OCI-M2 (cell line): ENCODE data around the gene PGGT1B.
"Not testable (repeated sequence)": the region's sequence is repeated elsewhere in the genome, so short reads cannot be mapped to it uniquely, and the experiment has no call there.

Experiments used
- DNase-seq: peaks from one replicate; lab custom pipeline; 2025; ENCODE audit not compliant: unreplicated experiment; lab: John Stamatoyannopoulos, UW

PGGT1B gene

DNA sequence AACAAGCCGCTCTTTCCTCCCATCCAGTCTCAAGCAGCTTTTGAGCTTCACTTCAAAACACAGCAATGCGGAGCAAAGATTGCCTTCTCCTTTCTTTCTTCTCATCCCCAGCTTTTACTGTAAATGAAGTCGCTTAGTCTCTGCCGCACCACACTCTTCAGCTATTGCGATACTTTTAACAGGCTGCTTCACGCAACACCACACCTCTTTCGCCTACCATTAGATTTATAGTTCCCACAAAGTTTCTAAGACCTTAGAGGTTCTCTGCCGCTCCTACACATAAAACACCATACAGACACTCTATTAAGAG lies 711 bp downstream of the PGGT1B start:
- DNase-seq: no peak

DNA sequence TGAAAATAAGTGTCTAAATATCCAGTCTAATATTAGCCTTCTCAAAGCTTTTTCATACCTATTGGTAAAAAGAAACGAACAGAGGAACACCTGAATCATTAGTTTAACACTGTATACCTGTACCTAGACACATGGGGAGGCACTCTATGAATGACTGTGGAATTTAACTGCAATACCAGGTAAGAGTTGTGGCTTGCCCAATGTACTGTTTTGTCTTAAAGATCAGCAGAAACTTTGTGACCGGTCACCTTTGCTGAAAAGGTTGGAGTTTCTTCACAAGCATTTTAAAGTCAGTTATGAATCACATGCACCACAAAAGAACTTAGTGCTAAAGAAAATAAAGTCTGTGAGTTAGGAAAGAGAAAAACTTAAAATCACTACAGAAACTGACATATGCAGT lies 2.4 kb downstream of the PGGT1B start:
- no peak for DNase-seq

DNA sequence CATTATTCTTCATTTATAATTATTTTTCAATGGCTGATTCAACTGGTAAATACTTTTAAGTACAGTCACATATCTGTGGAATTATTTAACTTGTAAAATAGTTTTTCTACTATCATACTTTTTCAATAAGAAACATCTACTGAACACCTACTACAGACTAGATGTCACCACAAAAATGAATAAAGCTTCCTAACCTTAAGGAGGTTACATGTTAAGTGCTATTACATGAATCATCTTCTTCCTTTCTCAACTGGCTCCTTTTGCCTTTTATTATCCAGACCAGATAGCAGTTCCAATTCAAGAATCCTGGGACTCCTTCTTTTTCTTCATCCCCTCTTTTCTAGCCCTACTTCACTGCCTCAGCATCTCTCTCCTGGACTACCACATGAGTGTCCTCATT lies 4.7 kb downstream of the PGGT1B start:
- no peak for DNase-seq

DNA sequence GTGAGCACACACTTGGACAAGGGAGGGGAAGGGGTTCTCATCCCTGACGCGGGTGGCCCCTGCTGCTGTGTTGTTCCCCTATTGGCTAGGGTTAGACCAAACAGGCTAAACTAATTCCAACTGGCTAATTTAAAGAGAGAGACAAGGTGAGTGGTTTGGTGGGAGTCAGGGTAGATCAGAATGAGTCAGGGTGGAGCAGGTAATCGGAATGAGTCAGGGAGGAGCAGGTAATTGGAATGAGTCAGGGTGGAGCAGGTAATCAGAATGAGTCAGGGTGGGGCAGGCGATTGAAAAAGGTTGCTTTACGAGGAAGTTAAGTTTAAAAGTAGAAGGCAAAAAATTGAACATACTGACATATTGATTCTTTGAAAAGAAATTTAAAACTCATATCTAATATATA lies 13.3 kb downstream of the PGGT1B start:
- DNase-seq: not testable (repeated sequence)

DNA sequence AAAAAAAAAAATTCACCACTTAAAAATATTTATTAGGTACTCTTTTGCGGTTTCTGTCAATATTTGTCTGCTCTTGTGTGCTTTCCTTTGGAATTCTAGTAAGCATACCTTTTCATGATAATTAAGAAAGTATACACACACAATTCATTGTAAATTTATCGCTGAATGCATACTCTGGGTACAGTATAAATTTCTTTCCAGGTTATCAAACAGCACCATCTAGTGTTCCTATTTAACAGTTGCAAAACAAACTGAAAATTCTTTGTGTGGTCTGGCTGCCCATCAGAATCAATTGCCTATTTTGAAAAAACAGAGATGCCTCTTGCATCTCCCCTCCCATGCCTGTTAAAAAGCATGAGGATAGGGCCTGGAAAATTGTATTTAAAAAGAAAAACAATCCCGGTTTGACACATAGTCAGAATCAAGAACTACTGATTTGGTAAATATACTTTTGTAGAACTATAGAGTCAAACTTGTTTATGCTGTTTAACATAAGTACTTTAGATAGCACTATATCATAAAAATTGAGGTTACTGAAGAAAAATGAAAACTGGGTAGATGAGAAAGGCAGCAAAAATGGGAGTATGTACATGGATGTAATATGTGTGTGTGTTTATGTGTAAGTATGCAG lies 16.2 kb downstream of the PGGT1B start:
- no peak for DNase-seq

DNA sequence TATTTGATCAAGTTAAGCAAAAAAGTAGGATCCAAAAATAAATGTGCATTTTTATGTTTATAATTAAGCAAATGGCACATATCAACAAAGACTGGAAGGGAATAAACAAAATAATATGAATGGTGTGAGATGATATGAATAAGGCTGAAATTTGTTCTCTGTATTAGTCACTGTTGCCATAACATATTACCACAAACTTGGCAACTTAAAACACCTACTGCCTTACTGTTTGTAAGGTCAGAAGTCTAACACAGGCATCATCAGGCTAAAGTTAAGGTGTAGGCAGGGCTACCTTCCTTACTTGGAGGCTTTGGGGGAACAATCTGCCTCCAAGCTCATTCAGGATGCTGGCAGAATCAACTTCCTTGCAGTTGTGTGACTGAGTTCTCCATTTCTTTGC lies 19.3 kb downstream of the PGGT1B start:
- no peak for DNase-seq

DNA sequence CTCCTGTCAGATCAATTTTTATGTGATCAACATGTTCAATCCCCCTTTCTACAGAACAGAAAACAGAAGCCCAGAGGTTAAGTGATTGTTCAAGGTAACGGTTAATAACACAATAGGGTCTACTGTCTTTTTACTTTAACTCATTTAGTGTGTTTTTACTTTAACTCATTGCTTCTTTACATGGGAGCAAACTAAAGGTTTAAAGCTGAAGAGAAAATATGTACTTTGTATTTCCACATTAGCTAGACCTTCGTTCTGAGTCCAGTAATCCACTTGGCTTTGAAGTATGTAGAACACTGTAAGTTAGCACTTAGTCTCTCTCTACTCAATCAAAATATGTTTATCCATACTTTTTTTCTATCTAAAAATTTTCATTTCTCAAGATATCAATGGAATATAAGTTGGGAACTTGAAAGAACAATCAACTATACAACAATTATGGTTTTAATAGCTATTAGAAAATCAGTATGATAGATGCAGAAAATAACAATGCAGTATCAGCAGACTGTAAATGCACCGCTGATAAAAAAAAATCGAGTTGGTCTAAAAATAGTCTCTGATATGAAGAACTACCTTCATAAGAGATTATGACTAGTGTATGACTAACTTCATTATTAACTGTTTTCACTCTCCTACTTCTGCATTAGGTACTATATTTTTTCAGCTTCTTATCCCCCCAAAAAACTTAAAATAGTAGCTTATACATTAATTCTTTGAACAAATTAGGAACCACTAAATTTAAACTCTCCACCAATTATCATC lies 20.6 kb downstream of the PGGT1B start:
- no peak for DNase-seq

DNA sequence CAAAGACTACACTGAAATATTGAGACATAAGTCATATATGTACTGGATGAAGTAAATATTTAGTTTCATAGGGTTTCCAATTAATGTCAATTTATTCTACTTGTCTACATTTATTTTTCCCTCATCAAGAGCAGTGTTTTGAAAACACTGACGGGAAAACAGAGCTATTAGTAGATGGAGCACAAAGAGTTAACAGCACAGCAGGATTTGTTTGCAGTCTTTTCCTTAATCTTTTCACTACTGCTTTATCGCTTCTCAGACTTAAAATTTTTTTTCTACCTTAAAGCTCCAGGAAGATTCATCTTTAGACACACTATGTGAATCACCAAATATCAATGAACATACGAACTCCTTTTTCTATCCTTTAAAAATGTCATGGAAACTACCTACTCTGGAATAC lies 25.6 kb downstream of the PGGT1B start:
- no peak for DNase-seq

DNA sequence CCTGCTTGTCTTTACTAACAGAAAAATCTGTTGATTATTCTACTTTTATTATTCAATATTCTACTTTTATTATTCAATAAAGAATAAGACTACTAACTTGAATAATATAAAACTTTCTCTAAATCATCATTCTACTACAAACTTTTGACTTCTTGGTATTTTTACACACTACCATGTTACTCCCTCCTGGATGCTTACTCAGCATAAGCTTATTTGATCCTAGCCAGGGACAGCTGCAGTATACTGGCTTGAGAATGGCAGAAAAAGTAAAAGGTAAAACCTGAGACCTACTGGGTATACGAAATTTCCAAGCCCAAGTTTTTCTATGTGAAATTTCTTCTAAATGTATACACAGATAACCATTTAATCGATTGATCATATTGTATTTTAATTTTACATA lies 26.1 kb downstream of the PGGT1B start:
- DNase-seq: no peak

DNA sequence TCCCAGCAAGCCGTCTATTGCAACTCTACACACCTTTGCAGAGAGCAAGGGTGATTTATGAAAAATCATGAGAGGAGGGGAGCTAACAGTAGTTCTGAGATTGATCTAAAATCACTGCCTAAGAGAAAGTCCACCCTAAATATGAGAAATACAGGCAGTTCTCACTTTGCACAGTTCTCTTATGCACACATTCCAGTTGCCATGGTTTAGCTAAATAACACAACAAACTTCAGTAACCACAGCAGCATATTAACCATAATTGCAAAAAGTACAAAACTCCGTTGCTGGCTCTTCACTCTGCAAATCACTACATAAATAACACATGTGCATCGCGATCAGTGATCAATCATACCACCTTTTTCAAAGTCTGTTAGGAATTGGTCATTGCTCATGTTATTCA lies 31.1 kb downstream of the PGGT1B start:
- DNase-seq: no peak

DNA sequence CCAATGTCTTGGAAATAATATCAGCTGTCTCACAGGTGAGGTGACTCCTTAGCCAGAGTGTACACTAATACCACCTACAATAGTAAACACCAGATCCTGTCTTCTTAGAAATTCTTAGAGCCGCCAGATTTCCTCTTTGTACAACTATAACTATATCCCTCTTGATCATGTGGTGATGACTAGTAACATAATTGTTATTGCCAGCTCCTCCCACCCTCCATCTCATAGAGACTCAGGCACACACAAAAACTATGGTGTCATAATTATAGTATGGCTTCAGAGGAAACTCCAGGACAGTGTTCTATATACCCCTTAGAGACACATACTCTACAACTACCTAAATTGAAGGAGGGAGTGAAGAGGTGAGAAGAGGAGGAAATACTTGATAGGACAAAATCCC lies 33.1 kb downstream of the PGGT1B start:
- DNase-seq: no peak

DNA sequence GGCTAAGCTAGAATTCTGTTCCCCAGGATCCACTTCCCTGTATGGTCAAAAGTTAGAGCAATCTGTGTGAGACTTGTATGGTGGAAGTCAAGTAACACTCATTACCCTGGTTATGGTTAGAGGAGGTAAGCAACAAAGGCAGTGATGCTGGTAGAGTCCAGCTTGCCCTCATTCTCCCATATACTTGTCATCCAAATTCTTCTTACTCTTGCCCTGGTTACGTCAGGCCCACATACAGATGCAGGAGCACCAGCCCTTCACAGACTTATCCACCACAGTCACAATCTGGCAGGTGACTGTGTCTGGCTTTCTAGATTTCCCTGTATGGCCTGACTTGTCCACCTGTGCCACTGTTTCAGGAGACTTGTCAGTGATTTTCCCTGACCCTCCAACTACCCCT lies 35.4 kb downstream of the PGGT1B start:
- no peak for DNase-seq

DNA sequence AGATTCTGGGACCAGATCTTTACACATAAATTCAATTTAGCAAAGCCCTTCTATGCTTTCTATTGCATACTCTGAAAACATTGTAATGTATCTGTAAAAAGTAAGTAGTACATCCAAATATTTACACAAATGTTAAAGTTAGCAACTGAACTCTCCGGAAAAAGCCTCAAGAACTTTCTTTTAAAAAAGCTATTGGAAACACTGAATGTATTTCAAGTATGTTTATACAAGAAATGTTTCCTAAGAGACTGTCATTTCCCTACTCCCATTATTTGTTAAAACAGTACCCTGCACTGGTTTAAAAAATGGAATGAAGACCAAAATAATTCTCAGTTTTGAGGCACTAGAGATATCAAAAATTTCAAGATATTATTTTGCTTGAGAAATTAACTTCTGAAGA lies 48.1 kb downstream of the PGGT1B start:
- no peak for DNase-seq

DNA sequence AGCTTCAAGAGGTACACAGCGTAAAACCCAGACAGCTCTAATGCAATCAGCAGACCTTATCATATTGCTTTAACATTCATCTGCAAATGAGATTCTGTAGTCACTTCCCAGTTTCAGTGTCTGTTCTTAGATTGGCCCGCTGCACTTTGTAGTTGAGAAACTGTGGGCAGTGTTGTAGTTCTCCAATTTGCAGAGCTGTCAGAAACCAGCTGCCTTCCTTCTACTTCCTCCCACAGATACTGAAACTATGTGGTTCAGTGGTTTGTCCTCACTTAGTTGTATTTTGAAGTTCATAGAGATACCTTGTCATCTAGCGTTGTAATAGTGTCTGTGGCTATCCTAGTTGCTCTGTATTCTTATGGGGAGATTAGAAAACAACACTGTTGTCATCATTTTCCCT lies 53.4 kb downstream of the PGGT1B start:
- DNase-seq: no peak

DNA sequence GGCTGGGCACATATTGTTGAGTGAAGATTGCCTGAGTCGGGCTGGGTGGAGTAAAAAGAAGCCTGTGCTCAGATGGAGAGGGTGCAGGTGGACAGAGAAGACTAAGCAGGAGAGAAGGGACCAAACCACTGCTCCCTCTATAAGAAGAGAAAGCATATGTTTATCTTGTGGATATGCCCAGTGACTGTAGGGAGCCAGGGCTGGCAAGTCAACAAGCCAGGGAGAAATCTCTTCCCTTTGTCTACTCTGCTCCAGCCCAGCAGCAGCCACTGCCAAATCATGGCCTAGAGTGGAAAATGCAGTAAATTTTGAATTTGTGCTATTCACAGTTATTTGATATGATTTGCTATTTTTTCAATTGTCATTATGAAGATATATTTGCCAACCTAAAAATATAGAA lies 59.7 kb downstream of the PGGT1B start:
- DNase-seq: no peak

DNA sequence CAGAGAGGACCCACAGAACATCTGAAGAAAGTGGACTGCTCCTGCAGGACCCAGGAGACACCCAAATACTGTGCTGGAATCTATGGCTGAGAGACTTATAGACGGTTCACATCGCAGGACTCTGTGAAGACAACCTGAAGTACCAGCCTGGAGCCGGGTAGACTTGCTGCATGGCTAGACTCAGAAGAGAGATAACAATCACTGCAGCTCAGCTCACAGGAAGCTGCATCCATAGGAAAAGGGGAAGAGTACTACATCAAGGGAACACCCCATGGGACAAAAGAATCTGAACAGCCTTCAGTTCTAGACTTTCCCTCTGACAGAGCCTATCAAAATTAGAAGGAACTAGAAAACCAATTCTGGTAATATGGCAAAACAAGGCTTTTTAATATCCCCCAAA lies 66.5 kb downstream of the PGGT1B start:
- DNase-seq: no peak

DNA sequence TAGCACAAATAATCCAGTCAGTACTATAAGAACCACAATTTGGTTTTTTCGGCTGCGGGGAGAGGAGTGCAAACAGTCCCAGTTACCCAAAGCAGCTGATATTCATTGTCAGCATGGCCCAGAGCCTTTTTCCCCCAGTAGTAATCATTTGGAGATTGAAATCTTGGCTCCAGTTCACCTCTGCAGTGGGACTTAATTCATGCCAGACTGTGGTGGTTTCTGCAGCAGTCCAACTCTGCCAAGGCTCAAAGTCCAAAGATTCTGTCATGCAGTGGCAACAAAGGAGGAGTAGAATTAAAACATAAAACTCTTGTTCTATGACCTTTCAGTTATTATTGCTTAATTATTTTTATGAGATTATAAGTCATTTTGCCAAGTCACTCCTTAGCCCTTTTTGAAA lies 68.0 kb downstream of the PGGT1B start:
- no peak for DNase-seq

DNA sequence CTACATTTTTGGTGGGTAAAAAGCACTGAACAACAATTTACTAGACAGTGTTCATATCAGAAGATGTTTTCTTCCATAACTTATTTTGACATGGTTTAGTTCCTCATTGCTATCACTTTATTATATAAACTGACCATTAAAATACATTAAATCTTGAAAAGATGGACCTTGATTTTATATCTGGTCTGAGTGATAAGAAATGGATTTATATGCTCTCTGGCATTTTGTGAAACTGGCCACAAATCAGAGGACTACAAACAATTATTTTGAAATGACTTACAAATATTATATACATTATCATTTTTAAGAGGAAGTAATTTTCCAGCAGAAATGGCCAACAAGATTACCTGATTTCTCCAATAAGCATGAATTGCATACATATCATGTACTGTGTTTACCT lies 69.4 kb downstream of the PGGT1B start:
- DNase-seq: no peak

DNA sequence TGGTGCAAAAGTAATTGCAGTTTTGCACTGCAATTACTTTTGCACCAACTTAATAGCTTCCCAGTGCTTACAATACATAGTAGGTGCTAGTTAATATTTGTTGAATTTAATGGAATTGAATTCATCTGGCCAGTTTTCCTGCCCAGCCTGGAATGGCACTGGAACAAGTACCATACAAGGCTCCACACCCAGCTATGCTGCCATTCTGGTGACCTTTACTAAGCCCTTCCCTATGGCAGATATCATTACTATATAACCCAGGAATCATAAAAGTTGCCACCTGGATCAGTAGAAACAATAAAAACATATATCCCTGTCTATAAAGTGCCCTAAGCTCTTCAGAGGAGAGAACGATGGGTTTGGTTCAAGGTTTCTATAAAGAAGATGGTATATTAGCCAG lies 70.6 kb downstream of the PGGT1B start:
- no peak for DNase-seq

DNA sequence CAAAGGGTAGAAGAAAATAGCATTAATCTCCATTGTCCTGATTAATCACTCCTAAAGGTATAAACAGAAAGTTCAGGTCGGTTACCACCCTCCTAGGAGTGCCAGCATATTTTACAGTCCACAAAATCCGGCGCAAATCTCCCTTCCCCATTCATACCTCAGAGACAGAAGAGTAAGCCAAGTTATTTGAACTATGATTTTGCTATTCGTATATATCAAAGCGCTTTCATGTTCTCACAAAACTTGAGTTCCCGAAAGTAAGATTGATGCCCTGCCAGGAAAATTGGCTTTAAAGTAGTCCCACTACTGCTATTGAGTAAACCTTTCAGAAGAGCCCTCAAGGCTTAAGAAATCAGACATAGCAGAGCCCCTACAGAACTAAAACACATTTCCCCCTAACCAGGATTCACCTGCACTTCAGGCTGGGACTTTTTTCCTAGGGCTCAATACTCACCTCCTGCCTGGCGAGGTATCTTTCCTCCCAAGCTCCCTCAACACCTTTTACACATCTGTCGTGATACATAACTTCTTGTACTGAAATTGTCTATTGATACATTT lies 71.1 kb downstream of the PGGT1B start:
- DNase-seq: no peak

DNA sequence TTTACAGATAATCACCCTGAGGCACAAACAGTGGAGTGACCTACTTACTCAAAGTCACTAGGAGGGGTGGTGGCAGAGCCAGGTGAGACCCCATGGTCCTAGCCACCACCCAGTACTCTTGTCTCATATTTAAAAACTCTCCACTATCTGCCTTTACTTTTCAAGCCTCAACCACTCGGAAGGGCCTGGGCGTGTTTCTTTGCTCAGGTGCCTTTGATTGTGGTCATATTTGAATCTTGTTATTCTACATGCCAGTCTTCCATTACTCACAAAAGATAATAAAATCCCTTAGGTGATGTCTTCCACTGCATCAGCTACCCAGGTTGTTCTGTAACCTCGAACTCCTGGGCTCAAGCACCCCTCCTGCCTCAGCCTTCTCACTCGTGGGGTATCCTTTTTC lies 72.3 kb downstream of the PGGT1B start:
- no peak for DNase-seq

DNA sequence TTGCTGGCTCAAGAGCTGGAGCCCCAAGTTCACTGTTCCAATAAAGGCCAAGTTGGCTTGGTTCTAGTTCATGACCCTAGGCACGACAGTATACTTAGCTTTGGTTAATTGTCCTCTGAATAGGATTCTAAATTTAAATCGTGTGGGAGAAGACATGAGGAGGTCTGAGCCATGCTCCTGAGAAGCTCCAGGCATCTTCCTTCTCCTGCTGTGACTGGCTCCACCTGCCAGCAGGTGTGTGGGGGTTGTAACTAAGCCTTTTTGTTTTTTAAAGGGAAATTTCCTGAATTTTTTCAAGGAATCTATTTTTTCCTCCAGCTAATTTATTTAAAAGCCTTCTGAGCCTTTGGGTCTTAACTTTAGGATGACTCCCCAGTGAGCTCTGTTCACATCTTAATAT lies 72.8 kb downstream of the PGGT1B start:
- DNase-seq: no peak

DNA sequence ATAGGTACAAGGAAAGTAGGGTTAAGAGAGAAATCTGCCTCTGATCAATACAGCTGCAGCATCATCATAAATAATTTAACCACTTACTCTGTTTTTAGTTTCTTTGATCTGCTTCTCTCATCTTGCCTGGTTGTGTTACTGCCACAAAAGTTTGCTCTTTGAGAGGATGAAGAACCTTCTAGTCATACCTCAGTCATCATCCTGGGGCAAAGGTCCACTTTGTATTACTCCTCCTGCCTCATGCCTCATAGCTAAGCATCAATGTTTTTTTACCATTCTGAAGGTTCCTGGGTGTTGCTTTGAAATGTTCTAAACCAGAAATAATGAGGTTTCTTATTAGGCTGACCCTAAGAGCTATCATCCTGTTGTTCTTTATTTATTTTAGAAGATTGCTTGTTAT lies 75.9 kb downstream of the PGGT1B start:
- no peak for DNase-seq
